ENCODE data around the gene BBX.
"Not testable (repeated sequence)": the region's sequence is repeated elsewhere in the genome, so short reads cannot be mapped to it uniquely, and the experiment has no call there.

BBX gene

DNA sequence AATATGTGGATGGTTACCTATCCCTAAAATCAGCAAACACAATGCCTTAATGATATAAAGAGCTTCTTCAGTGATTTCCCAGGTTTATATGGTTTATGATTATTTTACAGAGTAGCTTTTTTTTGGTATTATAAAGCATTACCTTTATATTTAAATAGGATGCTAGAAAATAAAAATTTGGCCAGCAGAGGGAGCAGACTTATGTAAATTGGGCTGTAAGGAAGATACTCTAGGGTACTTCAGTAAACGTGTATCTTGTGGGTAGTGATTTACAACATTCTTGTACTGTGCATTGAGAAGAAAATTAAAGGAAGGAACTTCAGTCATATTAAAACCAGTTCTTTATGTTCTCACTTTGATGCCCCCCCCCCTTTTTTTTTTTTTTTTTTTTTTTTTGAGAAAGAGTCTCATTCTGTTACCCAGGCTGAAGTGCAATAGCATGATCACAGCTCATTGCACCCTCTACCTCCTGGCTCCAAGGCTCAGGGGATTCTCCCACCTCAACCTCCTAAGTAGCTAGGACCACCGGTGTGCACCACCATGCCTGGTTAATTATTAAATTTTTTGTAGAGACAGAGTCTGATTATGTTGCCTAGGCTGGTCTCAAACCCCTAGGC is 167.9 kb downstream of the BBX start:
- no peaks in the 10 kb centered on the region for H3K4me1 ChIP-seq (ENCODE audit: control insufficient read depth, insufficient read depth, low read length)
- H3K4me2 ChIP-seq (ENCODE audit: low read length) = no peak overlapping the region
- H3K36me3 ChIP-seq (ENCODE audit: insufficient read depth, low read length) = no peaks in the 10 kb centered on the region
- no peaks in the 10 kb centered on the region for H3K9me3 ChIP-seq (replicated peaks; ENCODE audit: low read length)
- H3K4me3 ChIP-seq (ENCODE audit: low read length) = no peak overlapping the region
- H3K9ac ChIP-seq (ENCODE audit: low read depth, low read length) = no peak overlapping the region
- H3K27me3 ChIP-seq (ENCODE audit: control insufficient read depth, insufficient read depth, low read length) = no peaks in the 10 kb centered on the region

DNA sequence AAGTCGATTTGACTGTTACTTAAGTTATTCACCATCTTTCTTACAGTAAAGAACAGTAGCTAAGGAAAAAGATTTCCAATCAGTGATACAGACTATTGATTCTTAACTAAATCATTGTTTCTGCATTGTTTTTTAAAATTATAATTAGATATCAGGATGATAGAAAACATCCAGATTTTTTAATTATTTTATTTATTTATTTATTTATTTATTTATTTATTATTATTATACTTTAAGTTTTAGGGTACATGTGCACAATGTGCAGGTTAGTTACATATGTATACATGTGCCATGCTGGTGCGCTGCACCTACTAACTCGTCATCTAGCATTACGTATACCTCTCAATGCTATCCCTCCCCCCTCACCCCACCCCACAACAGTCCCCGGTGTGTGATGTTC is 169.2 kb downstream of the BBX start:
- H3K36me3 ChIP-seq (ENCODE audit: insufficient read depth, low read length); H3K27me3 ChIP-seq (ENCODE audit: control insufficient read depth, insufficient read depth, low read length); H3K9ac ChIP-seq (ENCODE audit: low read depth, low read length); H3K4me1 ChIP-seq (ENCODE audit: control insufficient read depth, insufficient read depth, low read length); H3K4me3 ChIP-seq (ENCODE audit: low read length); H3K9me3 ChIP-seq (replicated peaks; ENCODE audit: low read length); H3K4me2 ChIP-seq (ENCODE audit: low read length): not testable (repeated sequence)

DNA sequence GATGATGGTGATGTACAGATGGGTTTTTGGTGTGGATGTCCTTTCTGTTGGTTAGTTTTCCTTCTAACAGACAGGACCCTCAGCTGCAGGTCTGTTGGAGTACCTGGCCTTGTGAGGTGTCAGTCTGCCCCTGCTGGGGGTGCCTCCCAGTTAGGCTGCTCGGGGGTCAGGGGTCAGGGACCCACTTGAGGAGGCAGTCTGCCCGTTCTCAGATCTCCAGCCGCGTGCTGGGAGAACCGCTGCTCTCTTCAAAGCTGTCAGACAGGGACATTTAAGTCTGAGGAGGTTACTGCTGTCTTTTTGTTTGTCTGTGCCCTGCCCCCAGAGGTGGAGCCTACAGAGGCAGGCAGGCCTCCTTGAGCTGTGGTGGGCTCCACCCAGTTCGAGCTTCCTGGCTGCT is 174.6 kb downstream of the BBX start:
- not testable (repeated sequence) for H3K4me3 ChIP-seq (ENCODE audit: low read length); H3K4me2 ChIP-seq (ENCODE audit: low read length); H3K27me3 ChIP-seq (ENCODE audit: control insufficient read depth, insufficient read depth, low read length); H3K4me1 ChIP-seq (ENCODE audit: control insufficient read depth, insufficient read depth, low read length); H3K9me3 ChIP-seq (replicated peaks; ENCODE audit: low read length); H3K36me3 ChIP-seq (ENCODE audit: insufficient read depth, low read length); H3K9ac ChIP-seq (ENCODE audit: low read depth, low read length)

DNA sequence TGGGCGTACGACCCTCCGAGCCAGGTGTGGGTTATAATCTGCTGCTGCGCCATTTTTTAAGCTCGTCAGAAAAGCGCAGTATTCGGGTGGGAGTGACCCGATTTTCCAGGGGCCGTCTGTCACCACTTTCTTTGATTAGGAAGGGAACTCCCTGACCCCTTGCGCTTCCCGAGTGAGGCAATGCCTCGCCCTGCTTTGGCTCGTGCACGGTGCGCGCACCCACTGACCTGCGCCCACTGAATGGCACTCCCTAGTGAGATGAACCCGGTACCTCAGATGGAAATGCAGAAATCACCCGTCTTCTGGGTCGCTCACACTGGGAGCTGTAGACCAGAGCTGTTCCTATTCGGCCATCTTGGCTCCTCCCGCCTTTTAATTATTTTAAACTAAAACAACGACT is 175.1 kb downstream of the BBX start:
- H3K4me2 ChIP-seq (ENCODE audit: low read length); H3K4me3 ChIP-seq (ENCODE audit: low read length); H3K4me1 ChIP-seq (ENCODE audit: control insufficient read depth, insufficient read depth, low read length); H3K36me3 ChIP-seq (ENCODE audit: insufficient read depth, low read length); H3K9me3 ChIP-seq (replicated peaks; ENCODE audit: low read length); H3K27me3 ChIP-seq (ENCODE audit: control insufficient read depth, insufficient read depth, low read length); H3K9ac ChIP-seq (ENCODE audit: low read depth, low read length): not testable (repeated sequence)

DNA sequence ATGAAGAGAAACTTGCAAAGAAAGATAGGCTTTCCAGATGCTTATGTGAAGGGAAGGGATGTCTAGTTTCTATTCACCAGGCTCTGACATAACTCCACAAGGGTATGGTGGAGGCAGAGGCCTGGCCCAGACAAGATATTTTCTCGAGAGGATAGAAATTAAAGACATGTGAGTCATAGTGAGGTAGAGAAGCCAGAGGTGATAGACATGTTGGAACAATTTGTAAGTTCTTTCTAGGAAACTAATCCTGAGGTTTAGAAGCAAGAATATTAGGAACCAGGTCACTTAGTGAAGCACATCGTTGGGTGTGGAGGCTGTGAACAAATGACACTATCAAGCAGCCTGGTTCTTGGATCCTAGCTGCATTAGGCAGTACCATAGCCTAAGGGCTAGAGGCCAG is 176.9 kb downstream of the BBX start:
- Histone ChIP-seq H3K9me3 (replicated peaks; ENCODE audit: low read length) (no peaks in the 10 kb centered on the region), H3K27me3 (ENCODE audit: control insufficient read depth, insufficient read depth, low read length) (no peaks in the 10 kb centered on the region), H3K4me2 (ENCODE audit: low read length) (no peak overlapping the region), H3K9ac (ENCODE audit: low read depth, low read length) (no peak overlapping the region), H3K36me3 (ENCODE audit: insufficient read depth, low read length) (no peaks in the 10 kb centered on the region), H3K4me1 (ENCODE audit: control insufficient read depth, insufficient read depth, low read length) (peaks cover 7% of the 10 kb centered on the region), H3K4me3 (ENCODE audit: low read length) (no peak overlapping the region)

DNA sequence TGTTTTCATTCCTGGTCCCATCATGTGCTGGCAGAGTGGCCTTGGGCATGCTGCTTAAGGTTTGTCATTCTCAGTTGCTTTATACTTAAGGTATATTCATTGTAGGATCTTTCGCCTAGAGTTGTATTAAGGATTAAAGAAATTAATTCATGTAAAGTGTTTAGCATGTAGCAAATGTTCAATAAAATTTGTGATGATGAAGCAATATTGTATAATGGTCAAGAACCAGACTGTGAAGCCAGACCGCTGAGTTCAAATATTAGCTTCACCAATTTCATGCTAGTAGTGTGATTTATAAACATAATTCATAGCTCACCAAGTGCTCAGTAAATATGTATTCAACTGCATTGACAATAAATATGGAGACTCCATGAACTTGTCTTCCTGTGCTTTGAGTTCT is 178.5 kb downstream of the BBX start:
- Histone ChIP-seq H3K9ac (ENCODE audit: low read depth, low read length) (no peak overlapping the region), H3K36me3 (ENCODE audit: insufficient read depth, low read length) (no peaks in the 10 kb centered on the region), H3K4me1 (ENCODE audit: control insufficient read depth, insufficient read depth, low read length) (peaks cover 7% of the 10 kb centered on the region), H3K4me3 (ENCODE audit: low read length) (no peak overlapping the region), H3K4me2 (ENCODE audit: low read length) (no peak overlapping the region), H3K9me3 (replicated peaks; ENCODE audit: low read length) (no peaks in the 10 kb centered on the region), H3K27me3 (ENCODE audit: control insufficient read depth, insufficient read depth, low read length) (no peaks in the 10 kb centered on the region)

DNA sequence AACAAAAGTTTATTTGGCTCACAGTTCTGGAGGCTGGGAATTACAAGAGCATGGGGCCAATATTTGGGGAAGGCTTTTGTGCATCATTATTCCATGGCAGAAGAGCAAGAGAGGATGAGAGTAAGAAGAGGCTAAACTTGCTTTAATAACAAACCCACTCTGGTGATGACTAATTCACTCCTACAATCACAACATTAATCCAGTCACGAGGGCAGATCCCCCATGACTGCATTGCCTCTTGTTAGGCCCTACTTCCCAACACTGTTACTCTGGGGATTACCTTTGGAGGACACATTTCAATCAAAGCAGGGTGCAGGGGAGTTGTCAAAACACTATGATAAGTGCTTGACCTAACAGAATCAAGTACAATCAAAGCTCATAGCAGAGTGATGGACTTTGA is 181.7 kb downstream of the BBX start:
- H3K4me3 ChIP-seq (ENCODE audit: low read length) = no peak overlapping the region
- H3K4me2 ChIP-seq (ENCODE audit: low read length) = no peak overlapping the region

DNA sequence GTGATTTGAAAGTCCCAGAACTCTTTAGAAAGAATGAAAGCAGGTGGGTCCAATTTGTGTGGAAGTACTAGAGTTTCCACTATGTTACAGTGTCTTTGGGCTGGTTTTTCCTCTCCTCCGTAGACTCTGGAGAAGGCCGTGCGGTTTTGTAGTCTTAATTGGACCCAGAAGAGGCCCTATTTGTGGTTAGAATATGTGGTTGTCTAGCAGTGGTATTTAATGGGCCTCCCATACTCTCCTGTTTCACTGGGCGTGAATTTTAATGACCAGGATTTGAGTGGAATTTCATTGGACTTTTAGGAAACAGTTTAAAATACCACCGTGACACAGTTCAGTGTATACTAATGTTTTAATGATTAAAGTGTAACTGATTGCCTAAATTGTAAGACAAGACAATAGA is 182.3 kb downstream of the BBX start:
- Histone ChIP-seq H3K4me2 (ENCODE audit: low read length) (no peak overlapping the region), H3K9me3 (replicated peaks; ENCODE audit: low read length) (no peaks in the 10 kb centered on the region), H3K4me3 (ENCODE audit: low read length) (no peak overlapping the region), H3K4me1 (ENCODE audit: control insufficient read depth, insufficient read depth, low read length) (peaks cover 7% of the 10 kb centered on the region), H3K27me3 (ENCODE audit: control insufficient read depth, insufficient read depth, low read length) (no peaks in the 10 kb centered on the region), H3K9ac (ENCODE audit: low read depth, low read length) (no peak overlapping the region), H3K36me3 (ENCODE audit: insufficient read depth, low read length) (no peaks in the 10 kb centered on the region)

More for the DNA sequence above, 181.7 kb downstream of the BBX start:
- no peaks in the 10 kb centered on the region for H3K27me3 ChIP-seq (ENCODE audit: control insufficient read depth, insufficient read depth, low read length)
- H3K9ac ChIP-seq (ENCODE audit: low read depth, low read length) = no peak overlapping the region
- H3K9me3 ChIP-seq (replicated peaks; ENCODE audit: low read length) = no peaks in the 10 kb centered on the region
- peaks cover 7% of the 10 kb centered on the region for H3K4me1 ChIP-seq (ENCODE audit: control insufficient read depth, insufficient read depth, low read length)
- H3K36me3 ChIP-seq (ENCODE audit: insufficient read depth, low read length) = no peaks in the 10 kb centered on the region

DNA sequence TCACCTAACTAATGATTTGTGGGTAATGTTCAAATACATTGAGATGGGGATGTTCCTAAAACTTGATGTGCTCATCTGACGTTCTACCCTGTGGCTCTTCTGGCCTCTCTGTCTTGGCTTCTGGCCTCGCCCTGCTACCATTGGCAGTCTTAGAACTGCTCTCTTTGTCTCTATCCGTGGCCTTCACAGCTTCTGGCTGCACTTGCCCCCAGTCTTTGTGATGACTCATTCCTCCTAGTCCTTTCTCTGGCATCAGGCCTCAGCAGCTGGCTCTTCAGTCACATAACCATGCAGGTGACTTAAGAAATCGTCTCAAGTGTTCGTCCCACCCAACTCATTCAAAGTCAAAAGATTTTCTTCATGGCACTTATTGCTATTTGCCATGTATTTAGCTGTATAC is 188.1 kb downstream of the BBX start:
- Histone ChIP-seq H3K4me3 (ENCODE audit: low read length) (no peak overlapping the region), H3K9ac (ENCODE audit: low read depth, low read length) (no peak overlapping the region), H3K4me1 (ENCODE audit: control insufficient read depth, insufficient read depth, low read length) (peaks cover 3% of the 10 kb centered on the region), H3K36me3 (ENCODE audit: insufficient read depth, low read length) (peaks cover 3% of the 10 kb centered on the region), H3K9me3 (replicated peaks; ENCODE audit: low read length) (no peaks in the 10 kb centered on the region), H3K4me2 (ENCODE audit: low read length) (no peak overlapping the region), H3K27me3 (ENCODE audit: control insufficient read depth, insufficient read depth, low read length) (no peaks in the 10 kb centered on the region)

DNA sequence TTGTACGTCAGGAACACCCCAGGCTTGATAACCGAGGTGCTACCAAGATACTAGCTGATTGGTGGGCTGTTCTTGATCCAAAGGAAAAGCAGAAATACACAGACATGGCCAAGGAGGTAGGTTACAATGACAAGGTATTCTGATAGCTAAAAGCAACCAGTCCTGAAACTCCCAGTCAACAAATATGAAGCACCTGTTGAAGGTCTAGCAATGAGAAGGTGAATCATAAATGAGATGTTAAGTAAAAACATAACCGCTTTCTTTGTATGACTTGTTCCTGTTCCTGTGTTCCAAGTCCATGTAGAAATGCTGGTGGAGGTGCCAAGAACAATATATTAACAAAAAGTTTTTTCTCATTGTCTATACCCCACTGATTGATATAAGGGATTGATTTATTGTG is 194.0 kb downstream of the BBX start:
- Histone ChIP-seq H3K4me3 (ENCODE audit: low read length) (no peak overlapping the region), H3K9ac (ENCODE audit: low read depth, low read length) (no peak overlapping the region), H3K4me2 (ENCODE audit: low read length) (no peak overlapping the region), H3K36me3 (ENCODE audit: insufficient read depth, low read length) (peaks cover 9% of the 10 kb centered on the region), H3K9me3 (replicated peaks; ENCODE audit: low read length) (no peaks in the 10 kb centered on the region), H3K4me1 (ENCODE audit: control insufficient read depth, insufficient read depth, low read length) (peaks cover 8% of the 10 kb centered on the region), H3K27me3 (ENCODE audit: control insufficient read depth, insufficient read depth, low read length) (no peaks in the 10 kb centered on the region)

DNA sequence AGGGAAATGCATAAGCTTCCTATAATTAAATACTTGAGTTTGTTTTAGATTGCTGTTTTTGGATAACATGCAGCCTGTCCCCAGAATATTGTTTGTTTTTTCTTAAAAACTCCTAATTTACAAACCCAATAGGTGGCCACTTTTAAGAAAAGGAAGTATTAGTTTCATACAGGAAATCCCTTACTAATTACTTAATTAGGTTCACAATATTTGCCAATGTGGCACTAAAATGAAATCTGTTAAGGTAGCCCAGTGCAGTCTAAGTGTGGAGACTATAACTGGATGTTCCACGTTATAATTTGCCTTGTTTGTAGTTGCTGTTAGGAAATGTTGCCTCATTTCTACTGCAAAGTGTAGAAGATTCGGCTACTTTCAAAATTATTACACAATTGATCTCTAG is 195.8 kb downstream of the BBX start:
- peaks cover 8% of the 10 kb centered on the region for H3K4me1 ChIP-seq (ENCODE audit: control insufficient read depth, insufficient read depth, low read length)
- H3K4me3 ChIP-seq (ENCODE audit: low read length) = no peak overlapping the region
- no peaks in the 10 kb centered on the region for H3K27me3 ChIP-seq (ENCODE audit: control insufficient read depth, insufficient read depth, low read length)
- no peak overlapping the region for H3K9ac ChIP-seq (ENCODE audit: low read depth, low read length)
- H3K9me3 ChIP-seq (replicated peaks; ENCODE audit: low read length) = no peaks in the 10 kb centered on the region
- H3K36me3 ChIP-seq (ENCODE audit: insufficient read depth, low read length) = peaks cover 9% of the 10 kb centered on the region
- H3K4me2 ChIP-seq (ENCODE audit: low read length) = no peak overlapping the region

DNA sequence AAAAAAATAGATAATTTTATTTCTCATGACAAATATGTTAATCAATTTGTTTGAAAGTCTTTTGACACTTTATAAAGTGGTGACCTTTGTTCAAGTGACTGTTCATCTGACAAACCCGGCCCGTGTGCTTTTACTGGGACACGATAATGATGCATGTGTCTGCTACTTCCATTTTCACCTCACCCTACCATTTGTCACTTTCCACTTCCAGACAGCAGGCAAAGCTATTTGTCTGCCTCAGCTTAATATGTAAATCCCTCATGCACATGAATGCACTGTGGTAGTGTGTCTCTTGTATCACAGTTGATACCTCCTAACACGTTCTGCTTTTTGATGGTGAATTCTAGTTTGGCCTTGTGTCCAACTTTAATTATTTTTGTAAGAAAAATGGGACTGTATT is 204.3 kb downstream of the BBX start:
- H3K4me1 ChIP-seq (ENCODE audit: control insufficient read depth, insufficient read depth, low read length) = no peaks in the 10 kb centered on the region
- peaks cover 14% of the 10 kb centered on the region for H3K36me3 ChIP-seq (ENCODE audit: insufficient read depth, low read length)
- H3K4me3 ChIP-seq (ENCODE audit: low read length) = no peak overlapping the region
- no peak overlapping the region for H3K9ac ChIP-seq (ENCODE audit: low read depth, low read length)
- H3K9me3 ChIP-seq (replicated peaks; ENCODE audit: low read length) = no peaks in the 10 kb centered on the region
- H3K27me3 ChIP-seq (ENCODE audit: control insufficient read depth, insufficient read depth, low read length) = no peaks in the 10 kb centered on the region
- H3K4me2 ChIP-seq (ENCODE audit: low read length) = no peak overlapping the region

All from skeletal muscle satellite cell (primary cell).